ENCODE measurements around the gene TMEM40.

DNA sequence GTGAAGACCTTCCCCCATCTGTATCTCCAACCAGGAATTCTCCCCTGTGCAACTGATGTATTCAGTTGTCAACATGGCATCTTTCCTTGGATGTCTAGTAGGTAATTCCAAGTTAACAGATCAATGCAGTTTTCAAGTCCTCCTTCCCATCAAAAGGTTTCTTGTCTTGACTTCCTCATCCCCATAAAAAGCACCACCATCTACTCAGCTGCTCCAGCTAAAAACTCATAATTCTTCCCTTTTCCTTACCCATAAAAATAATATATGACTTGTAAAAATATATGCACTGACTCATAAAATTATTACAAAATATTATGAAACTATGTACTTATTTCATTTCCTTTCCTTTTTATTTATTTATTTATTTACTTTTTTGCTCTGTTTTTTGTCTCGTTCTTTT, 32.4 kb upstream of the TMEM40 start:
- TF ChIP-seq CTCF (IDR thresholded peaks at IDR 0.05) = no peak
- TF ChIP-seq POLR2A (IDR thresholded peaks at IDR 0.05) = no peak
- TF ChIP-seq POLR2AphosphoS5 (IDR thresholded peaks at IDR 0.05) = no peak
